ENCODE results near the gene MRTFA.
"Not testable (repeated sequence)": the region's sequence is repeated elsewhere in the genome, so short reads cannot be mapped to it uniquely, and the experiment has no call there.

The MRTFA gene

GRCh38 chr22:40636380-40637182 is at the start of gene MRTFA:
TSS of gene MRTFA (minus strand) at chr22:40636719.
- peak; percentile 99 to 100 for DNase-seq

GRCh38 chr22:40685406-40685805 is 48.9 kb upstream of the MRTFA start:
- DNase-seq, result no peak

- no peak for DNase-seq
Observed at GRCh38 chr22:40684728-40685127, 48.2 kb upstream of the MRTFA start.

- no peak for DNase-seq
Observed at GRCh38 chr22:40681451-40681850, 44.9 kb upstream of the MRTFA start.

DNA sequence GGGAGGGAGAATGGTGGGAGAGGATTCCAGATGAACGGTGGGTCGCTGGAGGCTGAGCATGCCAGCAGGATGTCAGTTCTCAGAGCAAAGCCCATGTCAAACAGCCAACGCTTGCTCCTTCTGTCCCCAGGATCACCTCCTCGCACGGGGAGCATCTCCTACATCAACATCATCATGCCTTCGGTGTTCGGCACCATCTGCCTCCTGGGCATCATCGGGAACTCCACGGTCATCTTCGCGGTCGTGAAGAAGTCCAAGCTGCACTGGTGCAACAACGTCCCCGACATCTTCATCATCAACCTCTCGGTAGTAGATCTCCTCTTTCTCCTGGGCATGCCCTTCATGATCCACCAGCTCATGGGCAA is 44.3 kb upstream of the MRTFA start:
- DNase-seq, result no peak

- no peak for DNase-seq
Observed at GRCh38 chr22:40679964-40680818, 43.7 kb upstream of the MRTFA start.

DNA sequence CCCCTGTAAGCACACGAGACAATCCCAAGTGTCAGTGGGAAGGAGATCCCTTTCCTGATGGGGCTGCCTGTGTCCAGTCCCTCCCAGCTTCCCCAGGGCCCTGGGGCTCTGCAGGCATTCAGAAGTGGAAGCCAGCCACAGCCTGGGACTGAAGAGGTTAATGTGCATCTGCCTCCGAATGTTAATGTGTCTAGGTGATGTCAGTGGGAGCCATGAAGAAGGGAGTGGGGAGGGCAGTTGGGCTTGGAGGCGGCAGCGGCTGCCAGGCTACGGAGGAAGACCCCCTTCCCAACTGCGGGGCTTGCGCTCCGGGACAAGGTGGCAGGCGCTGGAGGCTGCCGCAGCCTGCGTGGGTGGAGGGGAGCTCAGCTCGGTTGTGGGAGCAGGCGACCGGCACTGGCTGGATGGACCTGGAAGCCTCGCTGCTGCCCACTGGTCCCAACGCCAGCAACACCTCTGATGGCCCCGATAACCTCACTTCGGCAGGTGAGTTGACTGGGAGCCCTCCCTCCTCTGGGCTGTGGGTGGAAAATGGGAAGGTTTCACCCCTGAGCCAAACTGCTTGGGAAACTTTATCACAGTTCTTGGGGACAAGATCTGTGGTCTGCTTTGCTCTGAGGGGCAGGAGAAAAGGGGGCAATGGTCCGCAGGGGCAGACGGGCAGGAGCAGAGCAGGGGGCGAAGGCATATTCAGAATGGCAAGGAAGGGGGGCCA is 42.9 kb upstream of the MRTFA start, which contains the start of gene MCHR1:
TSS of gene MCHR1 (plus strand) at position 236 of the 715 bp plus-strand sequence. CDS start at position 405, 169 bp downstream.
- DNase-seq, result no peak

DNA sequence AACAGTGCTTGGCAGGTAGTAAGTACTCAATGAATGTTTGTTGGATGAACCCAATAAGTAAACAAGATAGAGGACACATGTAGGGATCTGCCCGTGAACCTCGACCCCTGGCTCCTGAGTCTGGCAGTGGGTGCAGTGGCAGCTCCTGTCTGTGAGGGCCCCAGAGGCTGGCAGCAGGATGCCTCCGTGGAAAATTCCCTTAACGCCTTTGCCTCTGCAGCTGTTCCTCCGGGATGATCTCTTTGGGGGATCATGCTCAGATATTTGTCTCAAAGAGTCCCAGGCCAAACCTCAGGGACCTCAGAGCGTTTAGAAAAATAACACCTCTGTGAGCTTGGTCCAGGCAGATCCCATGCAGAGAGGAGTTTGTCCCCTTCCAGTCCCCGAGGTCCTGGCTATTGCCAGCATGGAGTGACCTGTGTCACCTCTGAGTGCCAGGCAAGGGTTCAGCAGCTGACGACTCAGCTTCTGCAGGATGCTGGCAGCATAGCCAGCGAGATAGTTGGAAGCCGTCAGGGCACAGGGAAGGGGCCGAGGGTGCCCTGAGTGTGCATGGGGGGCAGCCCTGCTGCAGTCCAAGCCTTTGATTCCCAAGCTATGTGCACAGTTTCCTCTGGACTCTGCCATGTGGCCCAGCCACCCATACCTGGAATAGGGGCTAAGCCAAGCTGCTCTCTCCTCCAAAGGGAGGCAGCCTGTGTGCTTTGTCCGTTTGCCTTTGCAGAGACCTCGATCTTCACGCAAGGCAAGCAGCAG is 42.2 kb upstream of the MRTFA start:
- DNase-seq, result no peak

GRCh38 chr22:40676644-40677043 is 40.1 kb upstream of the MRTFA start:
- no peak for DNase-seq

DNA sequence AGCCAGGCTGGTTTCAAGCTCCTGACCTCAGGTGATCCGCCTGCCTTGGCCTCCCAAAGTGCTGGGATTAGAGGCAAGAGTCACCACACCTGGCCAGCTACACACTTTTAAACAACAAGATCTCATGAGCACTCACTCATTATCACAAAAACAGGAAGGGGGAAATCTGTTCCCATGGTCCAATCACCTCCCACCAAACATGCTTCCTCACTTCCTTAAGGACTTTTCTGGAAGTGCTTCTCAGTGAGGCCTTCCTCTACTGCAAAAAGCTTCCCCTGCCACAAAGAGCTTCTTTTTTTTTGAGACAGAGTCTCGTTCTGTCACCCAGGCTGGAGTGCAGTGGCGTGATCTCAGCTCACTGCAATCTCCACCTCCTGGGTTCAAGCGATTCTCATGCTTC is 39.6 kb upstream of the MRTFA start:
- DNase-seq, result not testable (repeated sequence)

DNA sequence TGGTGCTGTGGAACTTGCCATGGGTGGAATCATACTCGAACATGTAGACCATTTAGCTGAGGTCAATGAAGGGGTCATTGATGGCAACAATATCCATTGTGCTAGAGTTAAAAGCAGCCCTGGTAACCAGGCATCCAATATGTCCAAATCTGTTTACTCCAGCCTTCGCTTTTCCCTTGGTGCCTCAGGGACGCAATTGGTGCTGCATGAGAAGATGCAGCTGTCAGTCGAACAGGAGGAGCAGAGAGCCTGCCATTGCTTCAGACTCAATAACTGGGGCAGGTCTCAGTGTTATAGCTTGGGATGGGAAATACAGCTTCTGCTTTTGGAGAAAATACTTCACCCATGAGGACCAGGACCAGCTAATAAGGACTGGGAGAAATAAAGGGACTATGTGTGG is 37.8 kb upstream of the MRTFA start:
- DNase-seq, result no peak

- no peak for DNase-seq
Observed at GRCh38 chr22:40673017-40673416, 36.5 kb upstream of the MRTFA start.

DNA sequence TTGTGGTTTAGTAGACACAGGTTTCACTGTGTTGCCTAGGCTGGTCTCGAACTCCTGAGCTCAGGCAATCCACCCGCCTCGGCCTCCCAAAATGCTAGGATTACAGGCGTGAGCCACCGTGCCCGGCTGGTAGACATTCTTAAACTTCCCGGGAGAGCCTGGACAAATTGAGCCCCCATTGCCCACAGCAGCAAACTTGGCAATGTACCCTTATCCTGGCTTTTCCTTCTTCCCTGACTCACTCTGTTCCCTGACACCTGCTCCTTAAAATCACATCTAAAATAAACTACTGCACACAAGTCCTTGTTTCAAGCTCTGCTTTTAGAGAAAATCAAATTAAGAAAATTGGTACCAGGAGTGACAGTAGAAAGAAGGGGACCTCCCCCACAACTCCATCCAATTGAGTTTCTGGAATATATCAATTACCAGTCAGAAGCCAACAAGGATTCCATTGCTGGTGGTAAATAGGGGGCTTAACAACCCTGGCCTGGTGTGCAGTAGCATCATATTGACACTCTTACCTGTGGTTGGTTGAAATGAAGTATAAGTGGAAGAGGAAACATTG is 35.4 kb upstream of the MRTFA start:
- DNase-seq, result no peak

DNA sequence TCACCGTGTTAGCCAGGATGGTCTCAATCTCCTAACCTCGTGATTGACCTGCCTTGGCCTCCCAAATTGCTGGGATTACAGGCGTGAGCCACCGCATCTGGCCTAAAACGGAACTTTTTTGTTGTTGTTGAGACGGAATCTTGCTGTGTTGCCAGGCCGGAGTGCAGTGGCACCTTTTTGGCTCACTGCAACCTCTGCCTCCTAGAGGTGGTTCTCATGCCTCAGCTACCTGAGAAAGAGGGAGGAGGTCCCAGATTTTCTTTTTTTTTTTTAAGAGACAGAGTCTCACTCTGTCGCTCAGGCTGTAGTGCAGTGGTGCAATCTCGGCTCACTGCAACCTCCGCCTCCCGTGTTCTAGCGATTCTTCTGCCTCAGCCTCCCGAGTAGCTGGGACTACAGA is 34.9 kb upstream of the MRTFA start:
- no peak for DNase-seq

GRCh38 chr22:40670058-40670457 is 33.5 kb upstream of the MRTFA start:
- no peak for DNase-seq

- no peak for DNase-seq
Observed at GRCh38 chr22:40668611-40669411, 32.3 kb upstream of the MRTFA start.

DNA sequence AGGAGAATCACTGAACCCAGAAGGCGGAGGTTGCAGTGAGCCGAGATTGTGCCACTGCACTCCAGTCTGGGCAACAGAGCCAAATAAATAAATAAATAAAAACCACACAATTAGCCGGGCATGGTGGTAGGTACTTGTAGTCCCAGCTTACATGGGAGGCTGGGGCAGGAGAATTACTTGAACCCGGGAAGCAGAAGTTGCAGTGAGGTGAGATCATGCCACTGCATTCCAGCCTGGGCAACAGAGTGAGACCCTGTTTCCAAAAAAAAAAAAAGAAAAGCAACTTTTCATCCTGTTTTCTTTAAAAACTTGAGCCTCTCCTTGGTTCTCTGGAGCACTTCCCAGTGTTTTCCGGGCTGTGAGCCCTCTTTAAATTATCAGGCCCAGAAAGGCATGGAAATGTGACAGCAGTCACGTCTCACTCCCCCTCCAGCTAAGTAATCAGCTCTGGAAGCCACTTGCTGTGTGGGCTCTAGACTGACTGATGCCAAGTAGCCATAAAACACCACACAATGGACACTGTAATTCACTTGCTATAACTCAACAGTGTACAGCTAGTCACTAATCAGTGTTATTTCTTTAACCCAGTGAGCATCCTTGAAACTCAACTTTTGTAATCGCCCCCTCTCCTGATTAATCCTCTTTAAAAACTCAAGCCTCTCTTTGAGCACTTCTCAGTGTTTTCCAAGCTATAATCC is 29.8 kb upstream of the MRTFA start:
- DNase-seq, result no peak

GRCh38 chr22:40665312-40665711 is 28.8 kb upstream of the MRTFA start:
- DNase-seq, result no peak

DNA sequence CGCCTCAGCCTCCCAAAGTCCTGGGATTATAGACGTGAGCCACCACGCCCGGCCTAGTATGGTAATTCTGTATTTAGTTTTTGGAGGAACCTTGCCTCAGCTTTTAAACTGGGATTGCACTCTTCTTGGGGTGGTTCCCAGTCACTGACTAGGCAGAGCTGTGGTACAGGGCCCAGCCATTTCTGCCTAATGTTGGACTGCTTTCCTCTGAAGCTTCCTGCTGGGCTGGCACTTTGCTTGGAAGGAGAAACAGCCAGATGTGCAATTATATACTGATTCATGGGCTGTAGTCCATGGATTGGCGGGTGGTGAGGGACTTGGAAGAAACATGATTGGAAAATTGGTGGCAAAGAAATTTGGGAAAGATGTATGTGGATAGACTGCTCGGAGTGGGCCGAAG is 25.2 kb upstream of the MRTFA start:
- no peak for DNase-seq

DNA sequence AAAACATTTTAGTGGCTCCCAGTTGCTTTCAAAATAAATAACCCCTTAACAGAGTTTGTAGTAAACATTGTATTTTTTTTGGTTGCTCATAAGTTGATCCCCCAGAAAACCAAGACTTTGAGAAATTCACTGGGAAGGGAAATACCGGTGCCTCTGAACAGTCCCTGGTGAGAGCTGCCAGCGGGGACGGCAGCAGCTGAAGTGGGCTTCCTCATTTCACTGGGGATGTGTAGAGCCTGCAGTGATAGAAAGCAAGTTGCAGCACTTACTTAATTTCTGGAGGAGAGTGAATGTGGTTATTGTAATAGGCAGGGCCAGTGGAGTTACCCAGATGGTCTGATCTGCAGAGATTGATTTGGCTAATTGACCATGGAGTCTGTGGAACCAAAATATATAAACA is 24.2 kb upstream of the MRTFA start:
- DNase-seq, result no peak

GRCh38 chr22:40659166-40659565 is 22.6 kb upstream of the MRTFA start:
- DNase-seq, result no peak
